ENCODE data around the gene LRRC37A3.
"Not testable (repeated sequence)": the region's sequence is repeated elsewhere in the genome, so short reads cannot be mapped to it uniquely, and the experiment has no call there.

Gene LRRC37A3

DNA sequence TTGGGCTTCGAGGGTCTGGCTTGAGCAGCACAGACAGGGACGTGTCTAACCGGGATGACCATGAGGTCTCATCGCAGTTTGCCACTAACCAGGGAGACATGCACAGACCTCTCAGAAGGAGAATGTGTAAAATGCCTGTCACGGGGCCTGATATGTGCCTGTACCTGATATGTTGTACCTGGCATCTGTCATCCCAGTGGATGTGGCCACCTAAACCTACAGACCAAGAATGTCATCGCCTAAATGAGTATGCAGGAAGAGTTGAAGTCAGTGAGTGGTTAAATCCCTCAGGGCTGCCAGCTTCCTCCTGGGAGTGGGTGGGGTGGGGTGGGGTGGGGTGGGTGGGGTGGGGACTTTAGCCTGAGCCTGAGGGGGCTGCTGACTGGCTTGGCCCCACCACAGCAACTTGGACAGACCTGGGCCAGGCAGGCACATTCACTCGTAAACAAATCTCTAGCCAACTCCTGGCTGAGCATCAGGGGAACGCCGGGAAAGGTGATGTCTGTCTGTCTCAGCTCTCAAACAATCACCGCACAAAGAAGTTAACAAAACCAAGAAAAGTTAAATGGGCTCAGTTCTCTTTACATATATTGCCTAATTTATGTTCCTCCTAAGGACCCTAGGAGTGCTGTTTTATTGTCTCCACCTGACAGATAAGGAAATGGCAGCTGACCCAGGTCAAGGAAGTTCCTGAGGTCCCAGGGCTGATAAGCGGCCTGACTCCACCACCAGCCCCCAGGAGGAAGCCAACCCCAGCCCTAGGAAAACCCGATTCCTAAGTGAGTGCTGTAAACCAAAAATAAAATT is 89.3 kb downstream of the LRRC37A3 start:
- not testable (repeated sequence) for DNase-seq

DNA sequence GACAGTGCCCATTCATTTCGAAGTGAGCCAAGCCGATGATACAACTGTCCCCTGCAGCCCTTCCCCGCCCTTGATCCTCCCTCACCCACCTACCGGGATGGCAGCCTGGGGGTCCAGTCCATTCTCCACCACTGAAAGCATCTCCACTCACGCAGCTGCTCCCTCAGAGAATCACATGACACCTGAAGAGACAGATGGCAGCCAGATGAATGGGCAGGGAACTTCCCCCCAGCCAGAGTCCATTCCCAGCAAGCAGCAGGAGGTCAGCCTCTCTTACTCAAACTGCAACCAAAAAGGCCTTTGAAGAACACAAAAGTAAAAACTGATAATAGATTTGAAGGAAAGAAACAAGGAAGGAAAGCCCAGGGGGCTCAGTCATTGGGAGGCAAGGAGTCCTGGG is 90.2 kb downstream of the LRRC37A3 start:
- DNase-seq: not testable (repeated sequence)

DNA sequence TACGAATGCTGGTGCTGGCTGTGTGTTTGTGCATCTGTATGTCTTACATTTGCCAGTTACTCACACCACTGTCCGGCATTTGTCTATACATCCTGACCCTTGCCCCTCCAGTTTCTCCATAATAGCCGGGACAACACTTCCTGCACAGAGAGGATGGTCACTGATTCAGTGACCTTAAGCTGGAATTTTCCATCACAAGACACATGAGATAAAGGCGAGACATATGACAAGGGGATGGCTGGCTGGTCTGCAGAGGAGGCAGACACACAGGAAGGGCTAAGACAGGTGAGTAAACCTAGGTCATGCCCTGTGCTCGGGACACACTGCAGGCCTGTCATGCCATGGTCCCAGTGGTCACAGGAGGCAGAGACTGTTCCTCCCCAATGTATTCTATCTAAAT is 100.4 kb downstream of the LRRC37A3 start:
- DNase-seq: not testable (repeated sequence)

DNA sequence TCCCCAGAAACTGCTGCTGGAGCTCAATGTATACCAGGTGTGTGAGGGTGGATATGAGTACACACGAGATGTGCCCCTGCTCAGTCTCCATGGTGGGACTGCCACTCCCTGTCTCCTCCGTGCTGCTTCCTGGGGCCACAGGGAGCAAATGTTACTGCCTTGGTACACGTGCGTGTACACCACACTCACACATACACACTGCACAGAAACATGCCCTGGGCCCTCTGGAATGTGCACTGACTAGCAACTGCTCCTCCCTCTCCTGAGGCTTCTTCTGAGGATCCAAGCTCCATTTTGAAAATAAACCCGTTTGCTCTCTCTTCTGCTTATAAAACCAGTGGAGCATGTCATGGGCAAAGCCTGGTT is 103.5 kb downstream of the LRRC37A3 start:
- DNase-seq: not testable (repeated sequence)

DNA sequence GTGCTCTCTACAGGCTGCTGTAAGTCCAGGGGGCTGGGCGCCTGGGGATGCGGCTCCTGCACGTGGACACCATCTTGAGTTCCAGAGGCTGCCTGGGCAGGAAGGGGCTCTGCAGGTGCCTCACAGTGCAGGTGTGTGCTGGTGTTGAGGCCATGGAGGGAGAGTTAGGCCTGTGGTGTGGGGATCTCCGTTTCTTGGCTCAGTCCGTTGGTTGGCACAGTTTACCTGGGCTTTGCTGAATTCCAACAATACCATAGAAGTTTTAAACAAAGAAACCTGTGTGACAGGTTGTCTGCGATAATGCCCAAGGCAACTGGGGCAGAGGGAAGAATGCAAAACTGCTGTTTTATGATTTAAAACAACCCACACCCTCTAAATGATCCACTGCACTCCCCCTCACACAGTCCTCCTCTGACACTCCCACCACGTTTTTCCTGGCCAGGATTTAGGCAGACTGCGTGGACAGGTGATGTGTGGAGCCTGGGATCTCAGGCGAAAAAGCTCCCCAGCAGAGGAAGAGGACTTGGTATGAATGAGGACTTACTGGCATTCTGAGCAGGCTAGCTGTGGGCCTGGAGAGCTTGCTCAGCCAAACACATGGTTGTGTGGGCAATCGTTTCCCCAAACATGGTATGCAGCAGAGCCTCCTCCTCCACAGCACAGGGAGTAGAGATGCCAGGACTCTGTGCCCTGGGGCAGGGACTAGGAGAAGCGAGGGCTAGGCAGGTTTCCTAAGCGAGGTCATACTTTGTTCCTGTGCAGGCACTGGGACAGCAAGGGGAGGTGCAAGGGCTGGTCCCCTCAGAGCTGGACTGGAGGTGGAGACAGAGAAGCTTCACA is 104.1 kb downstream of the LRRC37A3 start:
- DNase-seq: not testable (repeated sequence)

DNA sequence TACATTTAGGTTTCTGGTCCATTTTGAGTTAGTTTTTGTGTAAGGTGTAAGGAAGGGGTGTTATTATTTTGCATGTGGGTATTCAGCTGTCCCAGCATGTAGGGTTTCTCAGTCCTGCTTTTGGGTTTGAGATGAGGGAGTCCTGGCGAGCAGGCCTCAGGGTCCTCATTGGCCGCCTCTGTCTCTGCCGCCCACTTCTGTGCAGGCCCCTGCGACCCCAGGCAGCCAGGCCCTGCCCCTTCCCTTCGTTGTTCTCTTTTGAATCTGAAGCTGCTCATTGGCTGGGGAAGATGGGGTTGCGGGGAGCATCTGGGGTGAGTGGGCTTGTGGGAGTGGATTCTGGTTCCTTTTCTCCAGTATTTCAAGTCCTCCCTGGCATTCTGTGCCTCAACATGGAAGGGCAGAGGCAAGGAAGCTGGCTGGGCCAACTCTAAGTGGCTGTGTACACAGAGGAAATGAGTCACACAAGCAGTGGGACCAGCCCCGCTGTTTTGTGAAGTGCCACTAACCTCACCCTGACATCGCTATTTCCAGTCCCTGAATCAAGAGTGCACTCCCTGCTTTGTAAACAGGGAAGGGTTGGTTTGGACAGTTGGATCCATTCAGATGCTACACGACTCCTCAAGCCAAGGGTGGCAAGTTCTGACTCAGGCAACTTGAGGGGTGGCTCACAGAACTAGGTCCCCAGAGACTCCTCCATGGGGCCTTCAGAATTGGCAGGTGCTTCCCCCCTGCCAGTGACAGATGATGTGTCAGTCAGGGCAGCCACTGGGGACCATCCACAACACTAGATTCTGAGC is 110.9 kb downstream of the LRRC37A3 start:
- DNase-seq: peak; percentile 1
